Left forelimb (tissue), 1 donor: ENCODE results near the gene CSNK2A1.
A peak's percentile ranks its signal among the peaks of the same experiment; 100 is the strongest.
"Not testable (repeated sequence)": the region's sequence is repeated elsewhere in the genome, so short reads cannot be mapped to it uniquely, and the experiment has no call there.

Experiments used
- DNase-seq: peaks from one replicate; pipeline ENCODE4 v3.0.0-alpha.2; 2018; ENCODE audit warnings: low spot score

The CSNK2A1 gene

DNA sequence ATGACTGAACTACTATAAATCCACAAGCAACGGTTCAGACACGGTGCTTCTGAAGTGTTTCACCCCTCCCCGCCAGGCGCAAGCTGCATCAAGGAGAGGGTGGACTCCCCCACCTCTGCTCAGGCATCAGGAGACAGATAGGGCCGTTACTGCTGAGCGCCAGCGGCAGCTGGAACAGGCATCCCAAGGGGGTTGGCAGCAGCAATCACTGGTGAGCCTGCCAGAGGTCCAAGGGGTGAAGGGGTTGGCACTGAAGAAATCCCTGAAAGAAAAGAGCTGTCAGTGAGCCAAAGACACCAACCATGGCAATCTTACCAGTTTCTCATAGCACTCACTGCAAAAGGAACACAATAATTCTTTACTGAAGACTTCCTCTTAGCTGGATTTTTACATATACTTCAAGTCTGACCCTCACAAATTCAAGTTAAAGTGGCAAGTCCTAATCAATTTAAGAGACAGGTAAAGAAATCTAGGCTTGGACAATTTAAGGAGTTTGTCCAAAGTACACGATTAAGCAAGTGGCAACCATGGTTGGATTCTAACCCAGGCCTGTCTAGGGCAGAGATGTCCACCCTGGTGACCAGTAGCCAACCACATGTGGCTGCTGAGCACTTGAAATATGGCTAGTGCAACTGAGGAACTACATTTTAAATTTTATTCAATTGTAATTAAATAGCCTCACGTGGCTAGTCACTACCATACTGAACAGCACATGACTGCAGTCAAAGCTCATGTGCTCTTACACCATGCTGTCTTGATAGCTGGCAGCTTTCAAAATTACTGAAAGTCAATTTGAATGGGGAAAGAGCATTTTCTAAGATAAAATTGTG is 59.6 kb downstream of the CSNK2A1 start:
- DNase-seq = no peak

DNA sequence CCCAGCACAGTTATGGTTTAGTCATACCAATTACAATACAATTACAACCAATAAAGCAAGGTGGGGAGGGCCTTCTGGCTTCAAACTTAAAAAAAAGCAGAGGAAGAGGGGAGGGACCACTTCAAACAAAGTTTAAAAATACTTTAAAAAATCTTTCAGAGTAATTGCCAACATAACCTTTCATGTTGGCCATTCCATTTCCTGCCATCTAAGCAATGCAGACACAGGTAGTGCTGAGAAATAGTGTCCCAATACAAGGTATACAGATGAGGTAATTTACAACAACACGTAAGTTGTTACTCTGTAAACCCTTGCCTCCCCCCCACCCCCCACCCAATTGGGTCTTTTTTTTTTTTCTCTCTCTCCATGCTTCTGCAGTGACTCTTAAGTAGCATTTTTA is 62.4 kb downstream of the CSNK2A1 start:
- DNase-seq = no peak

DNA sequence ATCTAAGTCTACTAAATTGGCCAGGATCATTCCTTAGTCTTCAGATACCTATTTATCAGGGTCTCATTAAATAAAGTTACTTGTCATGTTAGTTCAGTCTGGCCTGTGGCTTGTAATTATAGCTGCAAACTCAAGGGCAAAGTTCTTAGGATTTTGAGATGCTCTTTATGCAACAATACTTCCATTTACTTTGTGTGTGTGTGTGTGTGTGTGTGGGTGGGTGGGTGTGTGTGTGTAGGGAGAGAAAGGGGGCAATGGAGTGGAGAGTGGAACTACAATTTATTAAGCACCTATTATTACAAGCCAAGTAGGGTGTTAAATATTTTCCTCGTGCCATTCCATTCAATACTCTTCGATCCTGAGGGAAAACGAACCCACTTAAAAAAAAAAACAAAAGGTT is 63.5 kb downstream of the CSNK2A1 start:
- no peak for DNase-seq

DNA sequence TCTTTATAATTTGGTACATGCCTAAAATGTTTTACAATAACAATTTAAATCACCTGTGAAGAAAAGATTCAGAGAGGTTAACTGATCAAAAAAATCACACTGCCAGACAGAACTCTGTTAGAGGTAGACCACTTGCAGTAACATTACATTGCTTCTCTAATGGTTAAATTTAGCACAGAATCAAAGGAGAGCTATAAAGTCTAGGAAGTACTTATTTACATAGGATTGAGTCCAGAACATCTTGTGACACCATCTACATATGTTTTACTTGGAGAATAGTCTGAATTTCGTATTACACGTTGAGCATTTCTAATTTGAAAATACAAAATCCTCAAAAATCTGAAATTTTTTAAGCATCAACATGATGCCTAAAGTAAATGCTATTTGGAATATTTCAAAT is 64.1 kb downstream of the CSNK2A1 start:
- no peak for DNase-seq

DNA sequence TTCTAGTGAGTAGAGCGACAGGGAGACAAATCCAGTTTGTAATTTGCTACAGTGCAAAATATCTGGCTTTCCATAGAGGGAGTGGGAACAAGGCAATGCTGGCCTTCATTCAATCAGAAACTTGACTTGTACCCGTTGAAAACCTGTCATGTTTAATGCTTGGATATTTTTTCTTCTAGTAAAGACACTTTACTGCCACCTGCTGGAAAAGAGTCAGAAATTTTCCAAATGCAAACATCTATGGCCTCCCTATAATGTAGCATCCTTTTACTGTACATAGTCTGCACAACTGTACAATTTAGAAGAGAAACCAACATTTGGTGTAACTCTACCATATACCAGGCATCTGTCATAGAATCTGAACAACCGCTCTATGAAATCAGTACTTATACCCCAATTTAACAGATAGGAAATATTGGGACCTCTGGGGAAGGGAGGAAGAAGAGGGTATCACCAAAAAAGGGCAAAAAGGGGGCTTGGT is 64.6 kb downstream of the CSNK2A1 start:
- no peak for DNase-seq

DNA sequence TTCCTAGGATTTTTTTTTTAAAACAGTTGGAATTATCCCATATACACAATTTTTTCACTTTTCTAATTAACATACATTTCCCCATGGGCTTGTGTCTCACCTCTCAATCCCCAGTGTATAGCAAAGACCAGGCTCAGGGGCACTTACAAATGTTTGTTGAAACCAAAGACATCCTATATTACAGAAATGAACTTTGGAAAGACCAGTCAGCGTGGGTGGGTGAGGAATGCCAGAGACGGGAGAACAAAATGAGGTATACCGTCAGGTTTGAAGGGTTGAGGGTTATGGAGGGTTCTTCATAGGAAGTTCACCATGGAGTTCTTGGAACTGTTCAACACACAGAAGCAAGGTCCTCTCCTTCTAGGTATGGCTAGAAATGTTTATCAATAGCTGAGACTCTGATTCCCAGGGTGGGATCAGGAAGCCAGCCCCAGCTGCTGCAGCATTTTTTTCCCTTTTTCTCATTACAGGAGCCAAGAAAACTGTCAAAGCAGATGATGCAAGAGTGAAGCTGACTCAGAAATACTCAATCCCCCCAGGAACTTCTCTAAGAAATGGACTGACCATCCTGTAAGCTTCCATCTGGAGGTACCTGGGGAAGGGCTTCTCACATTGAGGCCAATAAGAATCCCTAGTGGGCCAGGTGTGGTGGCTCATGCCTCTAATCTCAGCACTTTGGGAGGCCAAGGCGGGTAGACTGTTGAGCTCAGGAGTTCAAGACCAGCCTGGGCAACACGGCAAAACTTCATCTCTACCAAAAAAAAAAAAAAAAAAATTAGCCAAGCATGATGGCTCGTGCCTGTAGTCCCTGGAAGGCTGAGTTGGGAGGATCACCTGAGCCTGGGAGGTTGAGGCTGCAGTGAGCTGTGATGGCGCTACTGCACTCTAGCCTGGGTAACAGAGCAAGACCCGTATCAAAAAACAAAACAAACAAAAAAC is 65.3 kb downstream of the CSNK2A1 start:
- DNase-seq = no peak

DNA sequence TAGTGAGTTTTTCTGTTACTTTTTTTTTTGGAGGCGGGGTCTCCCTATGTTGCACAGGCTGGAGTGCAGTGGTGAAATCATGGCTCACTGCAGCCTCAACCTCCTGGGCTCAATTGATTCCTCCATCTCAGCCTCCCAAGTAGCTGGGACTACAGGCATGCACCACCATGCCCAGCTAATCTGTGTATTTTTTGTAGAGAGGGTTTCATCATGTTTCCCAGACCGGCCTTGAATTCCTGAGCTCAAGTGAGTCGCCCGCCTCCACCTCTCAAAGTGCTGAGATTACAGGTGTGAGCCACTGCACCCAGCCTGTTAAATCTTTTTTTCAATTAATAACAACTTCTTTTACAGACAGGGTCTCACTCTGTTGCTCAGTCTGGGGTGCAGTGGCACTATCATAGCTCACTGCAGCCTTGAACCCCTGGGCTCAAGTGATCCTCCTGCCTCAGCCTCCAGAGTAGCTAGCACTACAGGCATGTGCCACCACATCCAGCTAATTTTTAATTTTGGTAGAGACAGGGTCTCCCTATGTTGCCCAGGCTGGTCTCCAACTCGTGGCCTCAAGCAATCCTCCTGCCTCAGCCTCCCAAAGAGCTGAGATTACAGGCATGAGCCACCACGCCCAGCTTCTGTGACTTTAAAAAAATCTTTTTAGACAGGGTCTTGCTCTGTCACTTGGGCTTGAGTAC is 66.9 kb downstream of the CSNK2A1 start:
- not testable (repeated sequence) for DNase-seq

DNA sequence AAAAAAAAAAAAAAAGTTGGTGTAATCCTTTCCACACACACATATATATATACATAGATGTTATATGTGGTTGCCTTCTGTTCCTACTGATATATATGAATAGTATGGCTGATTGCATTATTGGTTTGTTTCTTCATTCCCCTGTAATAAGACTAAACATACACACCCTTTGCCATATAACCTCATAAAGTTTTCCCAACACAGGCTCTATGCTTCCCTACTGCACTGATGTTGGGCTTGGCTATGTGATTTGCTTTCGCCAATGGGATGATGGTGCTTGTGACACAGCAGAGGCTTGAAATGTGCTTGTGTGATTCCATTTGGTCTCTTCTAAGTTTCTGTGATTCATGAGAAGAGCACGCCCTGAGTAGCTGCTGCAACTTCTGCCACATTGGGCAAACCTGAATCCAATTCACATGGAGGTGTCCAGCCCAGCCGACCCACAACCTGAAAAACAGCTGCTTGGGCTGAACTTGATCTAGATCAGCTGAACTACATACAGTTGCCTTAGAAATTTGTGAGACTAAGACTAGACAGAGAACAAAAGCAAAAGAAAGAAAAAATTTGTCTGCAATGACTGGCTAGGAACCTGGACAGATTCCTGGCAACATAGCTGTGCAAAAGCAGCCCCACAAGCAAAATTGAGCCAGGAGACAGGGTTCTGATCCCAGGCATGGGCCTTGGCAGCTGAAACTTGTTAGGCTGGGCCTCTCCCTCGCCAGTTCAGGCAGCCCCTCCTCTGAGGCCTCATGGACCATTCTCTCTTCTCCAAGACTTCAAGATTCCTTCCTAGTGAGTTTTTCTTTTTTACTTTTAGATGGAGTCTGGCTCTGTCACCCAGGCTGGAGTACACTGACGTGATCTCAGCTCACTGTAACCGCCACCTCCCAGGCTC is 67.9 kb downstream of the CSNK2A1 start:
- DNase-seq = no peak

DNA sequence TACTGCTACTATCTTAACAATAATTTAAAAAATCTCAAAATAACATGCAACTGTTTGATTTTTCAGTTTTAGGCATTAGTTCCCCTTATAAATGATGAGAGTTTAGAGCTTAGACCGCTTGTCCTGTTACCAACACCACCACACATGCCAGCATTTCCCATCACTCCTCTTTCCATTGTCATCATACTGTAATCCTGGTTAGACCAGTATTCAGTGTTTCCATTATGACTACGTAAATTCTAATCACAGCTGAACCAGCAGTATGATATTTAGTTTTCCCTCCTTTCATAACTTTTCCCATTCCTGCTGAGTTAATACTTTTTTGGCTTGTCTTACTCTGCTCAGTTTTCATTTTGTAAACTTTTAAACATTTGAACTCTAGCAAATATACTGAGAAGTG is 69.0 kb downstream of the CSNK2A1 start:
- no peak for DNase-seq

DNA sequence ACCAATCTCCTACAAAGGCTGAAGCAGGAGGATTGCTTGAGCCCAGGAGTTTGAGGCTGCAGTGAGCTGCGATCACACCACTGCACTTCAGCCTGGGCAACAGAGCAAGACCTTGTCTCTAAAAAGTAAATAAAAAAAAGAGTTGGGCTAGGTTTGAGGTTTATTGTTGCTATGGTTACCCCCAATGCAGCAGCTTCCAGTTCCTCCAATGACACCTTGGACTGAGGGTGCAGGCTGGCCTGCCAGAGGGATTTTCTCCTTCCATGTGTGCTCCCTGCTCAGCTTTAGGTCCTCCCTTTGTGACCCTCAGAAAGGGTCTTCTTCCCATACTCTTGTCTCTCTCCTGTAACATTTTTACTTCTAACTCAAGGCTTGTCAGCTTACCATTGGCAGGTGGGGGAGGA is 70.7 kb downstream of the CSNK2A1 start:
- DNase-seq = no peak

DNA sequence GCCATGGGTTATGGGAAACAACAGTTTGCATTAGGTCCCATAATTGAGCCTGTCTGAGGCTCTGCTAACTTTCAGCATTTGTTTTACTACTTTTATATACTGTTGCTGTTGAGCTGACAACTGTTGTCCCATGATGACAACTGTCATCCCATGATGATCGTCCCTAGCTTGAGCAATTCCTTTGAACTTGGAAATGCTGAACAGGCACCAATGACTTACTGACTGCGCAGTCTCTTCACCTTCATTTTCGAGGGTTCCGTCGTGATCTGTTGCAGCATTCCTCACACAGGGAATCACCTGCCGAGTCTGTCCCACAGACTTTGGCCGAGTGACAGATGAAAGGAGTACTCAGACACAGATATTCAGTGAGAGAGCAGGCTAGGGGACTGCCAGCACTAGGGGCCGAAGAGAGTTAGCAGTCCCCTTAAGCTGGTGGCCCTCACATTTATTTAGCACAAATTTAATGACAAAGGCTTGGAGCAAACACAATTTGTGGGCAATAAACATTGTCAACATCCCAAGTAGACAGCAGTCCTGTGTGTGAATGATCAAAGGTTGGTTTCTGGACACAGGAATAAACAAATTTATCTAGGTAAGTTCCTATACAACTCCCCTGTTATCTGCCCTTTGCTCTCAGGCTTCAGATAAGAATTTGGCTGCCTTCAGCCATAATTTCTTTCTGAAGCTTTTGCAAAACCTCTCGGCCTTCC is 71.3 kb downstream of the CSNK2A1 start:
- no peak for DNase-seq

DNA sequence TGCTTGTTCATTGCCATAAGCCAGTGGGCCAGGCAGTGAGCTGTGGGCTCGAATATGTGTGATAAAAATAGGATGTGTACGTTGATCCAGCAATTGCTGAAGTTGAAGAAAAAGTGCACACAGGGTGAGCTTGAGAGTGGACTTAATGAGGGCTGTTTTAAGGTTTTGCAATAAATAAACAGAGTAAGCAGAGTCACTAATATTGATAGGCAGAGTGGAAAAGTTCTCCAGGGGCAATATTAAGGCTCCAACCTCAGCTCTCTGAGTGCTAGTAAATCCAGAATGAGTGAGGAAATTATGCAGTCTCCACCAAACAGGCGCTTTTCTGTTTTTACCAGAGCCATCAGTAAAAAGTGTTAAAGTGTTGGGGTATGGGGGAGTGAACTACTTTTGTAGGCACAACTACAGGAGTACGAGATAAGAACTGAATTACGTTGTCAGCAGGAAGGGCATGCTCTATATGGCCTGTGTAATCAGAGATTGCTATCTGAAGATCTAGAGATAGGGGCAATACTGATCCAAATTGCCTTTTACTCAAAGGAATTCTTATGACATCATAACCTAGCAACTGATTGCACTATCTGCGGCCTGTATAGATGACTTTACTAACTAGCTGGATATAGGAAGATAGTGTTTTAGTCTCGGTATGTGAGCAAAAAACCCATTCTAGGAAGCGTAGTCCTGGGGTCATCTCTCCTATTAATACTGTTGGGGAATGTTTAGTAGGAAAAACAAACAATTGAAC is 73.7 kb downstream of the CSNK2A1 start:
- no peak for DNase-seq

DNA sequence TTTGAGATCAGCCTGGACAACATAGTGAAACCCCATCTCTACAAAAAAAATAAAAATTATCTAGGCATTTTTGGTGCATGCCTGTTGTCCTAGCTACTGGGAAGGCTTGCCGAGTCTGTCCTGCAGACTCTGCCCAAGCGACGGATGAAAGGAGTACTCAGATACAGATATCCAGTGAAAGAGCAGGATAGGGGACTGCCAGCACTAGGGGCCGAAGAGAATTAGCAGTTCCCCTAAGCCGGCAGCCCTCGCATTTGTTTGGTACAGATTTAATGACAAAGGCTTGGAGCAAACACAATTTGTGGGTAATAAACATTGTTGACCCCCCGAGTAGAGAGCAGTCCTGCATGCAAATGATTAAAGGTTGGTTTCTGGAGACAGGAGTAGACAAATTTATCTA is 75.8 kb downstream of the CSNK2A1 start:
- no peak for DNase-seq

DNA sequence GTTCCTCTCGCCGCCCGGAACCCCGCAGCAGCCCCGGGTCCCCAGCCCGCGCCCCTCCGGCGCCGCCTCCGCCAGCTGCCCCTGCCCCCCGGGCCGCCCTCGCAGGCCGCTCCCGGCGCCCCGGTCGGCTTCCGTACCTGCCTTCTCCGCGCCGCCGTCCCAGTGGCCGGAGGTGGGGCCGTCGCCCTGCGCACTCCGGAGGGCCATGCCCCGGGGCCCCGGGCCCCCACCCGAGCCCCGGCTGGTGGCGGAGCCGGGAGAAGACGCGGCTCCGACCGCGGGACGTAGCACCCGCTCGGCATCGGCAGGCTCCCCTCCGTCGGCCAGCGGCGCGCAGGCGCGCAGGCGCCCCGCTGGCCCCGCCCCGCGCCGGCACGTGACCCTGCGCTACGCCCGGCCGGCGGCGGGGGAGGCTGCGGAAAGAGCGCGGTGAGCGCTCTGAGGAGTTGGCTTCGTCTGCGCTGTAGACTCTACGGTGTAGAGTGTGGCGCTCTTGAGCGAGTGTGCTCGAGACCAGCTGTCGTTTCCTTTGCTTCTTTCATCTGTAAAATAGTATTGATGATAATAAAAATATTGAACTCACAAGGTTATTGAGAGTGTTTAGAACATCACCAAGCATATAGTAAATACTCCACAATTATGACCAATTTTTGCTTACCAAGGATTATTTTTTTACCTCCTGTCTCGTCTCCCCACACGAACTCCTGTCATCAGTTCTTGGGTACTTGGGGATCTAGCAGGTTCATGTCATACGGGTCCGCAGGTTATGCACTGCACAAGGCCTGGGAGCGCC is 81.2 kb downstream of the CSNK2A1 start, which contains the start of gene TBC1D20:
Gene TBC1D20, minus strand, starts transcription at position 335 of the 793 bp plus-strand sequence. Its CDS starts 128 bp downstream, at position 207.
- DNase-seq = peak; percentile 91

DNA sequence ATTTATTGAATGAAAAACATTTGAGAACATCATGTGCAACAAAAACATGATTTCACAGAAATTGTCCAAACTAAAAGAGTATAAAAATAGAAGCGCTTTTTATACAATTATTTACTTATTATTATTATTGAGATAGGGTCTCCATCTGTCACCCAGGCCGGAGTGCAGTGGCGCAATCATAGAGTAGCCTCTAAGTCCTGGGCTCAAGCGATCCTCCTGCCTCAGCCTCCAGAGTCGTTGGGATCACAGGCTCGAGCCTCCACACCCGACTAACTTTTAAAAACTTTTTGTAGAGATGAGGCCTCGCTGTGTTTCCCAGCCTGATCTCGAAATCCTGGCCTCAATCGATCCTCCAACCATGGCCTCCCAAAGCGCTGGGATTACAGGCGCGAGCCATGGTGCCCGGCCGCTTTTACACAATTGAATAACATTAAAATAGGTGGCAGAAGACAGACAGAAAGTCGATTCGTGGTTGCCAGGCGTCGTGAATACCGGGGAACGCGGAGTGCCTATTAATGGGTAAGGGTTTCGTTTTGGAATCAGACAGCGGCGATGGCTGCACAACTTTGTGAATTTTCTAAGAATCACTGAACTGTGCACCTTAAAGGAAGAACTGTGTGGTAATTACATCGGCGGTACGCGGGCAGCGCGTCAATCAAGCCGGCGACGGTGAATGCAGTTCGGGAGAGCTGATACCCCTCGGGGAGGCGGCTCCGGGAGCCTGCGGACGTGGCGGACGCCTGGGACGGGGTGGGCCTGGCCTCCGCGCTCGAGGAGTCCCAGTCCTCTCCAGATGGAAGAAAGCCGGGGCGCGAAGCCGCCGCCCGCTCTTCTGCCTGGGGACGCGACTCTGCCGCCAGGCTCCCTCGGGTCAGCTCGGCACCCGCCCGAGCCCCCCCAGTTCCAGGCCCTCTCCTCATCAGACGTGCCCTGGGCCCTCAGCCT is 82.1 kb downstream of the CSNK2A1 start:
- peak; percentile 78 for DNase-seq

DNA sequence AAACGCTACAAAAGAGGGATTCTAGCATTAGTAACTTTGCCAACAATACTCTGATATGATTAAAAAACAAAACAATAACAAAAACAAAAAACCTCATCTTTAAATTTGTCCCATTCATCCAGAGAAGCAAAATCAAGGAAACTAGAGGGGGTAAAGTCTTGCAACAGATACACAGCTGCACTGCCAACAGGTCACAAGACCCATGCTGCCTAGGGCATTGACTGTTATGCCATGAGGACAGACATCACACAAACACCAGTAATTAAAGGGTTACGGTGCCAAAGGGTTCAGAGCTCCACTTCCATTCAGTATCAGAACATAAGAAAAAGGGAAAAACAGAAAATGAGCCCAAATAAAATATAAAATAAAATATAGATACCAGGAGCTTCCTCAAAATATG is 82.9 kb downstream of the CSNK2A1 start:
- DNase-seq = no peak

DNA sequence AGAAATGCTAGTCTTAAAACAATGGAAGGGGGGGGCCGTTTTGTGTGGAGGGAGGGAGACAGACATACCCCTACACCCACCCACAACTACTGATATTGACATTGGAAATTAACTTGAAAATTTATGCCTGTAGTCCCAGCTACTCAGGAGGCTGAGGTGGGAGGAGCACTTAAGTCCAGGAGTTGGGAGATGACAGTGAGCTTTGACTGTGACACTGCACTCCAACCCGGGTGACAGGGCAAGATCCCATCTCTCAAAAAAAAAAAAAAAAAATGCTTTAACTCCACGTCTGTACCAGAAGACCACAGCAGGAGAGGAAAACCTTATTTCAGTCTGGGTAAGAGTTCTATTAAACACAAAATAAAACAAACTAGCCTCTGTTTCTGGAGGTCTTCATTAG is 83.4 kb downstream of the CSNK2A1 start:
- no peak for DNase-seq

DNA sequence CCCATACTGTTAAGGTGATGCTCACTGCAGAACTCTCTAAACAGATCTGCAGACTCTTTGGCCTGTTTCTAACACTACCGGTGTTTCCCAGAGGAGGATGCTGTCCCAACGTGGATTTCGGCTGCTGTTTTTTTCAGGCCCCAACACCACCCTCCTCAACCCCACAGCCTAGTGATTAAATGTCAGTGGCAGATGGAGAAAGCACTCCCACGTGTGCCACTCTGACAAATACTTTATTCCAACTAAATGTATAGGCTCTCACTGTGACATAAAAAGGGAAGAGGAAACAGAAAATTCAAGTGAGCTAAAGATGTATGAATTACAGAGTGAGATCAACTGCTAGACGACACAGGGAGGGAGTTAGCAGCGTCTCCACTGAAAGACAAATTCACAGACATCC is 84.8 kb downstream of the CSNK2A1 start:
- no peak for DNase-seq
